HepG2 (cell line): Measurements from ENCODE around the gene SLX4. TPM values are rescaled to one million over a fixed set of nuclear protein-coding genes. Genes with fewer than 3 reads are reported as not detected.

Experiments
- CREB1 ChIP-seq, 2 experiments: fragments of 450-650 bp in 1 of 2; IDR thresholded peaks; 2 replicates each; pipeline ENCODE4 v1.6.1; 2016 to 2017; ENCODE audit warnings: control low read depth in 1 of 2, mild to moderate bottlenecking in 1 of 2, missing compliant biosample characterization in 1 of 2, missing genetic modification characterization in 1 of 2
- FOXA3 ChIP-seq: IDR thresholded peaks from 2 replicates; pipeline ENCODE4 v1.6.1; 2016; ENCODE audit warnings: missing genetic modification reagents, missing compliant biosample characterization
- HIVEP1 ChIP-seq: sonication (generic); formaldehyde crosslinking; IDR thresholded peaks from 2 replicates; pipeline ENCODE4 v1.4.0; 2020; ENCODE audit warnings: mild to moderate bottlenecking, missing genetic modification reagents
- HMG20B ChIP-seq: conservative IDR thresholded peaks from 2 replicates; pipeline ENCODE4 v1.6.1; 2016; ENCODE audit warnings: missing genetic modification reagents, missing compliant biosample characterization
- PBX2 ChIP-seq: IDR thresholded peaks from 2 replicates; pipeline ENCODE4 v1.6.1; 2016; ENCODE audit warnings: control low read depth
- PHF21A ChIP-seq: sonication (generic); formaldehyde crosslinking; IDR thresholded peaks from 2 replicates; pipeline ENCODE4 v1.5.0; 2020; ENCODE audit warnings: mild to moderate bottlenecking, missing genetic modification reagents
- POLR2AphosphoS2 ChIP-seq: IDR thresholded peaks from 2 replicates; pipeline ENCODE4 v1.6.1; 2011; ENCODE audit warnings: low read depth, low read length, improper control_type of control experiment
- RXRB ChIP-seq: IDR thresholded peaks from 2 replicates; pipeline ENCODE4 v1.6.1; 2016; ENCODE audit warnings: borderline replicate concordance, missing genetic modification reagents, missing compliant biosample characterization
- SUZ12 ChIP-seq: fragments of 150-350 bp; IDR thresholded peaks from 2 replicates; pipeline ENCODE4 v1.6.1; 2014; ENCODE audit warnings: low read depth, low read length
- TARDBP ChIP-seq: sonication (generic); formaldehyde crosslinking; IDR thresholded peaks from 2 replicates; pipeline ENCODE4 v1.8.0; 2022; ENCODE audit warnings: mild to moderate bottlenecking, missing genetic modification reagents
- TEAD2 ChIP-seq: sonication (generic); formaldehyde crosslinking; IDR thresholded peaks from 2 replicates; pipeline ENCODE4 v1.9.0; 2021; ENCODE audit warnings: missing genetic modification reagents
- TFAP4 ChIP-seq: sonication (generic); IDR thresholded peaks from 2 replicates; pipeline ENCODE4 v1.6.1; 2016; ENCODE audit warnings: low read depth, borderline replicate concordance
- ZBTB7B ChIP-seq: sonication (generic); formaldehyde crosslinking; IDR thresholded peaks from 2 replicates; pipeline ENCODE4 v1.4.0; 2020; ENCODE audit warnings: missing genetic modification reagents
- ZKSCAN5 ChIP-seq: sonication (generic); formaldehyde crosslinking; IDR thresholded peaks from 2 replicates; pipeline ENCODE4 v1.5.1; 2020; ENCODE audit warnings: mild to moderate bottlenecking, missing genetic modification reagents
- ZNF354B ChIP-seq: sonication (generic); formaldehyde crosslinking; IDR thresholded peaks from 2 replicates; pipeline ENCODE4 v1.8.0; 2022; ENCODE audit warnings: mild to moderate bottlenecking, missing genetic modification reagents
- ZNF543 ChIP-seq: sonication (generic); formaldehyde crosslinking; IDR thresholded peaks from 2 replicates; pipeline ENCODE4 v1.4.0; 2020; ENCODE audit warnings: mild to moderate bottlenecking, missing genetic modification reagents
- ZNF563 ChIP-seq: sonication (generic); formaldehyde crosslinking; IDR thresholded peaks from 2 replicates; pipeline ENCODE4 v1.8.0; 2022; ENCODE audit warnings: mild to moderate bottlenecking, moderate library complexity, missing genetic modification reagents
- ZSCAN29 ChIP-seq: sonication (generic); formaldehyde crosslinking; conservative IDR thresholded peaks from 2 replicates; pipeline ENCODE4 v1.4.0; 2020; ENCODE audit warnings: mild to moderate bottlenecking, missing genetic modification reagents
- ZSCAN31 ChIP-seq: sonication (generic); formaldehyde crosslinking; IDR thresholded peaks from 2 replicates; pipeline ENCODE4 v1.5.0; 2020; ENCODE audit warnings: low read depth, mild to moderate bottlenecking, missing genetic modification reagents
- polyA plus RNA-seq, 8 experiments: library from polyadenylated mRNA; depleted of rRNA in 3 of 8; stranded (reverse) in 7 of 8; unstranded in 1 of 8; fragments of >200 nt; fragmentation: Illumina TruSeq in 4 of 8; extraction: Trizol in 4 of 8; gene quantifications; 2 replicates each; pipeline versions ENCODE4 v1.2.1 to v1.2.3, GENCODE V29; 2011 to 2016; ENCODE audit warnings: low read depth in 4 of 8, missing spikeins in 1 of 8, mixed read lengths in 1 of 8; ENCODE audit not compliant: insufficient read depth in 1 of 8
- total RNA-seq, 5 experiments: library from RNA; depleted of rRNA; stranded (reverse); fragments of >200 nt; fragmentation: Illumina TruSeq; extraction: Trizol; gene quantifications; 2 replicates each; pipeline ENCODE4 v1.2.3, GENCODE V29; 2016; ENCODE audit warnings: low read depth in 1 of 5
- TF ChIP-seq, protein P1 (sequence below): sonication (generic); formaldehyde crosslinking; IDR thresholded peaks from 2 replicates; pipeline ENCODE4 v1.4.0; 2020; ENCODE audit warnings: missing genetic modification reagents
- TF ChIP-seq, protein P2 (sequence below): sonication (generic); formaldehyde crosslinking; IDR thresholded peaks from 2 replicates; pipeline ENCODE4 v1.5.1; 2020; ENCODE audit warnings: mild to moderate bottlenecking, missing genetic modification reagents, borderline replicate concordance

The SLX4 gene
- total and polyA plus RNA-seq, 2 of the 13 experiments (the other 11 are each of a cell fraction or from before 2014, with no cell fraction given): 1.1 to 3.6 TPM

DNA sequence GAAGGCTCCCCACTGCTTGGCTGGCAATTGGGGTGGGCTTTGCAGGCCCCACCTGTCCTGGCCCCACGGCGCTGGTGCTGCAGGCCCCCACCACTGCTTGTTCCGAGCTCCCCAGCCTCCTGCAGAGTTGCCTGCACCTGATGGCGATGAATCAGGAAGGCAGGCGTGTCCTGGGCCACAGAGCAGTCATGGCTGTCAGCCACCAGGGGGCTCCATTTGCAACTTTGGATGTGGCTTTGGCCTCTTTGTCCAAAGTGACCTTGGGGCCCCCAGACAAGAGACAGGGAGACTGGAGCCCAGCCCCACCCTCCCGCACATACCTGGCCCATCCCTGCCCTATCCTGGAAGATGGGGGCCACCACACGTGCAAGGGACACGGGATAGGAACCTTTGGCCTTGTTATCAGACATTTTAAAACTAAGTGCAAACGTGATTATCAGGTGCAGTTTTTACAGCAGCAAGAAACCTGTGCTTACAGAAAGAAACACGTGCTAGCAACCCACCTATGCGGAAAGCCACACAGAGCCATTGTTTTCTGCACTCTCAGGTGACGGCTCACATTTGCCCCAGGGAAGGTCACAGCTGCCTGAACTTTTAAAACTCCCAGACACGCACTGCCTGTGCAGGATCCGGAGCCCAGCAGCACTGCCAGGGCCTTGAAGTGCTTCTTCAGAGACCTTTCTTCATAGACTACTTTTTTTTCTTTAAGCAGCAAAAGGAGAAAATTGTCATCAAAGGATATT lies 43.0 kb upstream of the SLX4 start, which contains the start of gene DNASE1 (continued):
- TF ChIP-seq ZBTB7B (peak; percentile 87), CREB1 (IDR thresholded peaks at IDR 0.05) (no peak), CREB1 (CRISPR knock-in tag; IDR thresholded peaks at IDR 0.05) (peak; percentile 30; the same call in 1 of the 2 replicates), ZSCAN29 (CRISPR knock-in tag) (0 out of 2 replicates have a peak, but pooled peaks have one; percentile 20), TEAD2 (CRISPR knock-in tag) (no peak), ZKSCAN5 (CRISPR knock-in tag) (peak; percentile 60; the same call in 1 of the 2 replicates), POLR2AphosphoS2 (no peak), ZNF563 (CRISPR knock-in tag) (peak; percentile 31; the same call in 1 of the 2 replicates), ZNF543 (peak; percentile 30; the same call in 1 of the 2 replicates), RXRB (peak; percentile 59; the same call in 1 of the 2 replicates), FOXA3 (CRISPR knock-in tag) (peak; percentile 41), TFAP4 (peak; percentile 68; the same call in 1 of the 2 replicates), PHF21A (peak; percentile 86; the same call in 1 of the 2 replicates), TARDBP (CRISPR knock-in tag) (peak; percentile 60; the same call in 1 of the 2 replicates), ZSCAN31 (0 out of 2 replicates have a peak, but pooled peaks have one; percentile 50), SUZ12 (no peak), HMG20B (CRISPR knock-in tag) (no peak; the same call in 1 of the 2 replicates), HIVEP1 (no peak), ZNF354B (no peak), PBX2 (CRISPR knock-in tag) (0 out of 2 replicates have a peak, but pooled peaks have one; percentile 23)
- TF ChIP-seq, protein P1, sequence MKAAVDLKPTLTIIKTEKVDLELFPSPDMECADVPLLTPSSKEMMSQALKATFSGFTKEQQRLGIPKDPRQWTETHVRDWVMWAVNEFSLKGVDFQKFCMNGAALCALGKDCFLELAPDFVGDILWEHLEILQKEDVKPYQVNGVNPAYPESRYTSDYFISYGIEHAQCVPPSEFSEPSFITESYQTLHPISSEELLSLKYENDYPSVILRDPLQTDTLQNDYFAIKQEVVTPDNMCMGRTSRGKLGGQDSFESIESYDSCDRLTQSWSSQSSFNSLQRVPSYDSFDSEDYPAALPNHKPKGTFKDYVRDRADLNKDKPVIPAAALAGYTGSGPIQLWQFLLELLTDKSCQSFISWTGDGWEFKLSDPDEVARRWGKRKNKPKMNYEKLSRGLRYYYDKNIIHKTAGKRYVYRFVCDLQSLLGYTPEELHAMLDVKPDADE (CRISPR knock-in tag): no peak
- TF ChIP-seq, protein P2, sequence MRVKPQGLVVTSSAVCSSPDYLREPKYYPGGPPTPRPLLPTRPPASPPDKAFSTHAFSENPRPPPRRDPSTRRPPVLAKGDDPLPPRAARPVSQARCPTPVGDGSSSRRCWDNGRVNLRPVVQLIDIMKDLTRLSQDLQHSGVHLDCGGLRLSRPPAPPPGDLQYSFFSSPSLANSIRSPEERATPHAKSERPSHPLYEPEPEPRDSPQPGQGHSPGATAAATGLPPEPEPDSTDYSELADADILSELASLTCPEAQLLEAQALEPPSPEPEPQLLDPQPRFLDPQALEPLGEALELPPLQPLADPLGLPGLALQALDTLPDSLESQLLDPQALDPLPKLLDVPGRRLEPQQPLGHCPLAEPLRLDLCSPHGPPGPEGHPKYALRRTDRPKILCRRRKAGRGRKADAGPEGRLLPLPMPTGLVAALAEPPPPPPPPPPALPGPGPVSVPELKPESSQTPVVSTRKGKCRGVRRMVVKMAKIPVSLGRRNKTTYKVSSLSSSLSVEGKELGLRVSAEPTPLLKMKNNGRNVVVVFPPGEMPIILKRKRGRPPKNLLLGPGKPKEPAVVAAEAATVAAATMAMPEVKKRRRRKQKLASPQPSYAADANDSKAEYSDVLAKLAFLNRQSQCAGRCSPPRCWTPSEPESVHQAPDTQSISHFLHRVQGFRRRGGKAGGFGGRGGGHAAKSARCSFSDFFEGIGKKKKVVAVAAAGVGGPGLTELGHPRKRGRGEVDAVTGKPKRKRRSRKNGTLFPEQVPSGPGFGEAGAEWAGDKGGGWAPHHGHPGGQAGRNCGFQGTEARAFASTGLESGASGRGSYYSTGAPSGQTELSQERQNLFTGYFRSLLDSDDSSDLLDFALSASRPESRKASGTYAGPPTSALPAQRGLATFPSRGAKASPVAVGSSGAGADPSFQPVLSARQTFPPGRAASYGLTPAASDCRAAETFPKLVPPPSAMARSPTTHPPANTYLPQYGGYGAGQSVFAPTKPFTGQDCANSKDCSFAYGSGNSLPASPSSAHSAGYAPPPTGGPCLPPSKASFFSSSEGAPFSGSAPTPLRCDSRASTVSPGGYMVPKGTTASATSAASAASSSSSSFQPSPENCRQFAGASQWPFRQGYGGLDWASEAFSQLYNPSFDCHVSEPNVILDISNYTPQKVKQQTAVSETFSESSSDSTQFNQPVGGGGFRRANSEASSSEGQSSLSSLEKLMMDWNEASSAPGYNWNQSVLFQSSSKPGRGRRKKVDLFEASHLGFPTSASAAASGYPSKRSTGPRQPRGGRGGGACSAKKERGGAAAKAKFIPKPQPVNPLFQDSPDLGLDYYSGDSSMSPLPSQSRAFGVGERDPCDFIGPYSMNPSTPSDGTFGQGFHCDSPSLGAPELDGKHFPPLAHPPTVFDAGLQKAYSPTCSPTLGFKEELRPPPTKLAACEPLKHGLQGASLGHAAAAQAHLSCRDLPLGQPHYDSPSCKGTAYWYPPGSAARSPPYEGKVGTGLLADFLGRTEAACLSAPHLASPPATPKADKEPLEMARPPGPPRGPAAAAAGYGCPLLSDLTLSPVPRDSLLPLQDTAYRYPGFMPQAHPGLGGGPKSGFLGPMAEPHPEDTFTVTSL (CRISPR knock-in tag): no peak
